Right lobe of liver (tissue), 4 donors: ENCODE data around the gene HOXB3.

Source experiments
- POLR2A ChIP-seq: fragments of 450-650 bp; IDR thresholded peaks from one replicate; pipeline ENCODE4 v1.6.1; 2017; ENCODE audit warnings: antibody characterized with exemption, mild to moderate bottlenecking
- TF ChIP-seq, protein P1 (sequence below), 4 donors: fragments of 200-600 bp in 3 of 4; fragments of 450-650 bp in 1 of 4; IDR thresholded peaks; one replicate each; pipeline versions ENCODE4 v1.5.1 to v1.8.0; 2016 to 2022; ENCODE audit warnings: antibody characterized with exemption in 4 of 4, mild to moderate bottlenecking in 2 of 4
- donor health status: DM: no; HTN: no; CAD: no.
- donor health status: DM: no; HTN: no; CAD: no.
- donor health status: DM: no; HTN: yes; CAD: no.

DNA sequence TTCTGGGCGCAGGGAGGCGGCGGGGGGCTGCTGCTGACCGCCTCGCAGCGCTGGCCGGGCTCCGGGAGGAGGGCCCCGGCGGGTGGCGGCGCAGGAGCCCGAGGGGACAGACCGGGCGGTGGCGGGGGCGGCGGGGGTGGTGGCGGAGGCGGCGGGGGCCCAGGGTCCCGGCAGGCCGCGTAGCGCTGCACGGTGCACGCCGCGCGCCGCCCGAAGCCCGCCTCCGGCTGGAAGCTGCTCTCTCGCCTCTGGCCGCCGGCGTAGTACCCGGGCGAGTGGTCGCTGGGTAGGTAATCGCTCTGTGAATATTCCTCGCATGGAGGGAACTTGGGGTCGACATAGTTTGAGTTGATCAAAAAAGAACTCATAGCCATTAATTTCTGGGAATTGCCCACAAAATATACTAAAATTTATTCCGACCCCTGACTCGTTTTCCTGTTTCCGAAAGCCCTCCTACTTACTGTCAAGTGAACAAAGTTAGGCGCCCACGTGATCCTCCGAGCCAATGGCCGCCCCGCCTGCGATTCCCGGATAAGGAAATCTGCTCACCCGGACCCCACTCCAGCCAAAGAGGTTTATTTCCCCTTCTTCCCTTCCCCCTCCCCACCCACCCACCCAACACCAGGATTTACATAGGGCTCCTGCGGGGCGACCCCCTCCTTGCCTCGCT, 12.0 kb downstream of the HOXB3 start, which contains the start of gene HOXB4:
- TF ChIP-seq, protein P1, sequence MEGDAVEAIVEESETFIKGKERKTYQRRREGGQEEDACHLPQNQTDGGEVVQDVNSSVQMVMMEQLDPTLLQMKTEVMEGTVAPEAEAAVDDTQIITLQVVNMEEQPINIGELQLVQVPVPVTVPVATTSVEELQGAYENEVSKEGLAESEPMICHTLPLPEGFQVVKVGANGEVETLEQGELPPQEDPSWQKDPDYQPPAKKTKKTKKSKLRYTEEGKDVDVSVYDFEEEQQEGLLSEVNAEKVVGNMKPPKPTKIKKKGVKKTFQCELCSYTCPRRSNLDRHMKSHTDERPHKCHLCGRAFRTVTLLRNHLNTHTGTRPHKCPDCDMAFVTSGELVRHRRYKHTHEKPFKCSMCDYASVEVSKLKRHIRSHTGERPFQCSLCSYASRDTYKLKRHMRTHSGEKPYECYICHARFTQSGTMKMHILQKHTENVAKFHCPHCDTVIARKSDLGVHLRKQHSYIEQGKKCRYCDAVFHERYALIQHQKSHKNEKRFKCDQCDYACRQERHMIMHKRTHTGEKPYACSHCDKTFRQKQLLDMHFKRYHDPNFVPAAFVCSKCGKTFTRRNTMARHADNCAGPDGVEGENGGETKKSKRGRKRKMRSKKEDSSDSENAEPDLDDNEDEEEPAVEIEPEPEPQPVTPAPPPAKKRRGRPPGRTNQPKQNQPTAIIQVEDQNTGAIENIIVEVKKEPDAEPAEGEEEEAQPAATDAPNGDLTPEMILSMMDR (IDR thresholded peaks at IDR 0.05), result no peak
- TF ChIP-seq POLR2A, result no peak
